Endothelial cell of umbilical vein (primary cell): ENCODE data around the gene MYO1A. TPM values are rescaled to one million over a fixed set of nuclear protein-coding genes. Genes with fewer than 3 reads are reported as not detected.
A peak's percentile ranks its signal among the peaks of the same experiment; 100 is the strongest.

Source experiments
- BruUV-seq: library from RNA; stranded (reverse); fragments of 400-500 nt; replicated peaks from 2 replicates; lab custom pipeline; 2021; lab: Mats Ljungman, UMichigan
- CTCF ChIA-PET: fragments of 300-600, 350-600 bp; sonication (Branson Sonifier 250); formaldehyde crosslinking; loops from one replicate; lab custom pipeline; 2021; ENCODE audit warnings: antibody characterized with exemption, inconsistent platforms; lab: Charles Lee
- POLR2A ChIA-PET: fragments of 300-600, 350-600 bp; sonication (Branson Sonifier 250); formaldehyde crosslinking; loops from one replicate; lab custom pipeline; 2021; ENCODE audit warnings: antibody characterized with exemption, inconsistent platforms; lab: Charles Lee
- DNase-seq: peaks from one replicate; pipeline ENCODE4 v3.0.0-alpha.2; 2011; ENCODE audit warnings: low read depth, low spot score
- FAIRE-seq: peaks from 2 replicates; lab custom pipeline; 2011; peaks lifted over from hg19 to GRCh38; lab: Jason Lieb, UNC
- H2AFZ ChIP-seq: 2 replicates; pipeline ENCODE4 v1.6.0; 2012; ENCODE audit warnings: low read depth, low read length, control low read depth, inconsistent platforms
- H3K27ac ChIP-seq: 2 replicates; pipeline ENCODE4 v1.5.1; 2011; ENCODE audit warnings: low read depth, mild to moderate bottlenecking, control low read depth, low read length, moderate library complexity; ENCODE audit not compliant: insufficient read depth
- H3K27me3 ChIP-seq, 2 experiments: 2 replicates each; pipeline versions ENCODE4 v1.6.0 to v1.6.1; 2011; ENCODE audit warnings: low read length in 2 of 2, mixed read lengths in 1 of 2; ENCODE audit not compliant: control insufficient read depth in 2 of 2, insufficient read depth in 2 of 2
- H3K36me3 ChIP-seq, 2 experiments: 2 replicates in 1 of 2; 3 replicates in 1 of 2; pipeline ENCODE4 v1.5.1; 2011; ENCODE audit warnings: low read length in 2 of 2, mild to moderate bottlenecking in 1 of 2, moderate library complexity in 1 of 2; ENCODE audit not compliant: control insufficient read depth in 2 of 2, insufficient read depth in 2 of 2; ENCODE audit errors: extremely low read depth in 1 of 2
- H3K4me1 ChIP-seq: 3 replicates; pipeline ENCODE4 v1.5.1; 2011; ENCODE audit warnings: mild to moderate bottlenecking, low read length; ENCODE audit not compliant: control insufficient read depth, insufficient read depth; ENCODE audit errors: extremely low read depth
- H3K4me2 ChIP-seq: 2 replicates; pipeline ENCODE4 v1.6.1; 2011; ENCODE audit warnings: low read length, control low read depth, mixed read lengths; ENCODE audit not compliant: insufficient read depth
- H3K4me3 ChIP-seq, 3 experiments: fragments of 200-600 bp in 1 of 3; sonication (generic), shearing (Covaris generic) in 1 of 3; replicated peaks in 1 of 3; 2 replicates each; pipeline ENCODE4 v1.5.1; 2011 to 2016; ENCODE audit warnings: control low read depth in 3 of 3, low read length in 3 of 3, mild to moderate bottlenecking in 2 of 3, inconsistent platforms in 1 of 3, low read depth in 1 of 3, moderate library complexity in 1 of 3; ENCODE audit not compliant: insufficient read depth in 1 of 3
- H3K79me2 ChIP-seq: 2 replicates; pipeline ENCODE4 v1.6.0; 2012; ENCODE audit warnings: low read length, inconsistent platforms; ENCODE audit not compliant: control insufficient read depth, insufficient read depth
- H3K9ac ChIP-seq: replicated peaks from 2 replicates; pipeline ENCODE3; 2011; ENCODE audit warnings: low read length, control low read depth; ENCODE audit not compliant: insufficient read depth; ENCODE audit errors: extremely low read depth
- H3K9me1 ChIP-seq: replicated peaks from 3 replicates; pipeline ENCODE4 v1.6.0; 2011; ENCODE audit warnings: mild to moderate bottlenecking, low read length; ENCODE audit not compliant: control insufficient read depth, insufficient read depth; ENCODE audit errors: extremely low read depth
- H3K9me3 ChIP-seq: replicated peaks from 2 replicates; pipeline ENCODE4 v1.5.1; 2012; ENCODE audit warnings: low read length, inconsistent platforms; ENCODE audit not compliant: control insufficient read depth, insufficient read depth
- H4K20me1 ChIP-seq: replicated peaks from 2 replicates; pipeline ENCODE3; 2011; ENCODE audit warnings: mild to moderate bottlenecking, low read length; ENCODE audit not compliant: control insufficient read depth, insufficient read depth; ENCODE audit errors: extremely low read depth
- EZH2 ChIP-seq: IDR thresholded peaks from 2 replicates; pipeline ENCODE4 v1.6.1; 2012; ENCODE audit warnings: borderline replicate concordance, low read depth, mild to moderate bottlenecking, moderate library complexity, low read length, inconsistent platforms; ENCODE audit not compliant: severe bottlenecking
- FOS ChIP-seq: IDR thresholded peaks from 2 replicates; pipeline ENCODE4 v1.6.1; 2011; ENCODE audit warnings: mild to moderate bottlenecking, low read length, moderate library complexity, borderline replicate concordance; ENCODE audit not compliant: insufficient read depth
- GATA2 ChIP-seq: IDR thresholded peaks from 2 replicates; pipeline ENCODE4 v1.7.0; 2011; ENCODE audit warnings: low read depth, mild to moderate bottlenecking, moderate library complexity, mixed read lengths, low read length; ENCODE audit not compliant: insufficient read length, insufficient read depth
- JUN ChIP-seq: IDR thresholded peaks from 2 replicates; pipeline ENCODE4 v1.6.1; 2011; ENCODE audit warnings: borderline replicate concordance, low read depth; ENCODE audit not compliant: insufficient read length, insufficient read depth
- MAX ChIP-seq: IDR thresholded peaks from 2 replicates; pipeline ENCODE4 v1.6.1; 2011; ENCODE audit not compliant: insufficient read depth, insufficient read length
- MYC ChIP-seq: IDR thresholded peaks from one replicate; pipeline ENCODE4 v1.6.1; 2011; ENCODE audit warnings: mild to moderate bottlenecking, low read depth, low read length
- POLR2A ChIP-seq: IDR thresholded peaks from 2 replicates; pipeline ENCODE4 v1.6.1; 2012; ENCODE audit warnings: low read depth, mild to moderate bottlenecking, control low read depth, low read length
- POLR2AphosphoS5 ChIP-seq: IDR thresholded peaks from 2 replicates; pipeline ENCODE4 v1.6.1; 2012; ENCODE audit warnings: low read depth, mild to moderate bottlenecking, control low read depth, low read length, moderate library complexity; ENCODE audit not compliant: insufficient read depth
- dilution Hi-C: fragments of 300-500 bp; cut with MboI; formaldehyde crosslinking; loops from one replicate; pipeline ENCODE4 v1.15.0; 2019; ENCODE audit warnings: low sequenced_read_pairs; ENCODE audit not compliant: extremely low pct_ligation_motif_present
- intact Hi-C: fragments of 100-400 bp; cut with micrococcal nuclease; formaldehyde crosslinking; loops from one replicate; pipeline ENCODE4 v1.10.0; 2022
- polyA plus RNA-seq, 4 experiments: library from polyadenylated mRNA; depleted of rRNA in 3 of 4; stranded (reverse) in 3 of 4; unstranded in 1 of 4; fragments of >200 nt; gene quantifications; 2 replicates each; pipeline versions ENCODE4 v1.2.1 to v1.2.3, GENCODE V29; 2011 to 2012; ENCODE audit warnings: missing spikeins in 1 of 4
- total RNA-seq: library from RNA; stranded (reverse); gene quantifications from 2 replicates; pipeline ENCODE4 v1.2.3, GENCODE V29; 2021
- TF ChIP-seq, protein P1 (sequence below), 2 donors: IDR thresholded peaks; 1 replicate in 1 of 2; 2 replicates in 1 of 2; pipeline ENCODE4 v1.5.1; 2011; ENCODE audit warnings: low read length in 2 of 2, mild to moderate bottlenecking in 2 of 2, moderate library complexity in 2 of 2, control low read depth in 1 of 2, inconsistent platforms in 1 of 2, low read depth in 1 of 2; ENCODE audit not compliant: insufficient read depth in 1 of 2; ENCODE audit errors: extremely low read depth in 1 of 2

MYO1A gene
- total and polyA plus RNA-seq, 2 donors (not counting 3 experiments of a cell fraction or from before 2014, with no cell fraction given): not detected

GRCh38 chr12:57080855-57081254 lies 30.9 kb upstream of the MYO1A start:
- Histone ChIP-seq H3K4me3 (no peak overlapping the region), H2AFZ (no peak overlapping the region), H3K27me3 (no peaks in the 10 kb centered on the region), H3K79me2 (peaks cover 4% of the 10 kb centered on the region), H3K9me1 (no peaks in the 10 kb centered on the region), H3K36me3 (no peaks in the 10 kb centered on the region), H3K4me2 (no peak overlapping the region), H4K20me1 (no peaks in the 10 kb centered on the region), H3K9me3 (no peaks in the 10 kb centered on the region), H3K9ac (no peak overlapping the region), H3K4me1 (peaks cover 10% of the 10 kb centered on the region), H3K27ac (no peak overlapping the region)
- intact Hi-C loops: no loop called here
- DNase-seq (no peak), FAIRE-seq (no peak)
- ChIA-PET POLR2A (no interaction called here), CTCF (interaction anchor here (2.2 to 4.2 kb wide), 2 partner anchors 12 to 31 kb away, joined by 6 to 71 read pairs; partner anchors contain the start of gene STAT6)
- dilution Hi-C loops: no loop called here
- TF ChIP-seq GATA2 (no peak), FOS (no peak), MYC (no peak)
- TF ChIP-seq, protein P1, sequence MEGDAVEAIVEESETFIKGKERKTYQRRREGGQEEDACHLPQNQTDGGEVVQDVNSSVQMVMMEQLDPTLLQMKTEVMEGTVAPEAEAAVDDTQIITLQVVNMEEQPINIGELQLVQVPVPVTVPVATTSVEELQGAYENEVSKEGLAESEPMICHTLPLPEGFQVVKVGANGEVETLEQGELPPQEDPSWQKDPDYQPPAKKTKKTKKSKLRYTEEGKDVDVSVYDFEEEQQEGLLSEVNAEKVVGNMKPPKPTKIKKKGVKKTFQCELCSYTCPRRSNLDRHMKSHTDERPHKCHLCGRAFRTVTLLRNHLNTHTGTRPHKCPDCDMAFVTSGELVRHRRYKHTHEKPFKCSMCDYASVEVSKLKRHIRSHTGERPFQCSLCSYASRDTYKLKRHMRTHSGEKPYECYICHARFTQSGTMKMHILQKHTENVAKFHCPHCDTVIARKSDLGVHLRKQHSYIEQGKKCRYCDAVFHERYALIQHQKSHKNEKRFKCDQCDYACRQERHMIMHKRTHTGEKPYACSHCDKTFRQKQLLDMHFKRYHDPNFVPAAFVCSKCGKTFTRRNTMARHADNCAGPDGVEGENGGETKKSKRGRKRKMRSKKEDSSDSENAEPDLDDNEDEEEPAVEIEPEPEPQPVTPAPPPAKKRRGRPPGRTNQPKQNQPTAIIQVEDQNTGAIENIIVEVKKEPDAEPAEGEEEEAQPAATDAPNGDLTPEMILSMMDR (IDR thresholded peaks at IDR 0.05; ENCODE audit: extremely low read depth in 1 of 2, insufficient read depth in 1 of 2, low read depth in 1 of 2, low read length in 2 of 2): no peak
- BruUV-seq: no TSS peak

GRCh38 chr12:57079821-57080220 lies 29.9 kb upstream of the MYO1A start:
- no peak overlapping the region for H3K27ac ChIP-seq
- H4K20me1 ChIP-seq: no peaks in the 10 kb centered on the region
- no peaks in the 10 kb centered on the region for H3K9me1 ChIP-seq
- H3K9ac ChIP-seq: no peak overlapping the region
- H3K27me3 ChIP-seq: no peaks in the 10 kb centered on the region
- FAIRE-seq (peak; percentile 33), DNase-seq (no peak)
- H3K4me1 ChIP-seq: peaks cover 10% of the 10 kb centered on the region
- no peaks in the 10 kb centered on the region for H3K36me3 ChIP-seq
- peak overlapping the region; percentile 15 for H2AFZ ChIP-seq
- POLR2A ChIA-PET: no interaction called here
- no TSS peak for BruUV-seq
- H3K9me3 ChIP-seq: no peaks in the 10 kb centered on the region
- CTCF ChIA-PET: interaction anchor here (1.0 to 4.2 kb wide), 10 partner anchors 7 to 103 kb away, joined by 3 to 71 read pairs (median 6); partner anchors contain the start of gene STAT6
- dilution Hi-C loops (no loop called here), intact Hi-C loops (no loop called here)
- H3K79me2 ChIP-seq: peaks cover 4% of the 10 kb centered on the region
- H3K4me3 ChIP-seq: no peak overlapping the region
- H3K4me2 ChIP-seq: no peak overlapping the region
- no peak for TF ChIP-seq POLR2A
- no peak for TF ChIP-seq GATA2
- no peak for TF ChIP-seq FOS
- TF ChIP-seq, protein P1 (IDR thresholded peaks at IDR 0.05; ENCODE audit: extremely low read depth in 1 of 2, insufficient read depth in 1 of 2, low read depth in 1 of 2, low read length in 2 of 2): no peak
- TF ChIP-seq JUN: no peak
- TF ChIP-seq MAX: no peak
- no peak for TF ChIP-seq EZH2
- TF ChIP-seq POLR2AphosphoS5: no peak
- TF ChIP-seq MYC: no peak
